GM12891 (cell line): ENCODE data around the gene METTL21A.

Source experiments
- POLR2AphosphoS5 ChIP-seq: IDR thresholded peaks from 2 replicates; pipeline ENCODE4 v1.6.1; 2011; ENCODE audit warnings: low read depth, low read length, control low read depth
- SPI1 ChIP-seq: IDR thresholded peaks from 2 replicates; pipeline ENCODE4 v1.6.1; 2011; ENCODE audit warnings: low read depth, low read length, control low read depth

GRCh38 chr2:207632575-207633493, 7.6 kb upstream of the METTL21A start:
- no peak for TF ChIP-seq POLR2AphosphoS5
- peak; percentile 35 for TF ChIP-seq SPI1
